ENCODE measurements around the gene COA3. TPM values are rescaled to one million over a fixed set of nuclear protein-coding genes. Genes with fewer than 3 reads are reported as not detected.

COA3 gene, protein sequence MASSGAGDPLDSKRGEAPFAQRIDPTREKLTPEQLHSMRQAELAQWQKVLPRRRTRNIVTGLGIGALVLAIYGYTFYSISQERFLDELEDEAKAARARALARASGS
- 56.6 TPM for total RNA-seq

DNA sequence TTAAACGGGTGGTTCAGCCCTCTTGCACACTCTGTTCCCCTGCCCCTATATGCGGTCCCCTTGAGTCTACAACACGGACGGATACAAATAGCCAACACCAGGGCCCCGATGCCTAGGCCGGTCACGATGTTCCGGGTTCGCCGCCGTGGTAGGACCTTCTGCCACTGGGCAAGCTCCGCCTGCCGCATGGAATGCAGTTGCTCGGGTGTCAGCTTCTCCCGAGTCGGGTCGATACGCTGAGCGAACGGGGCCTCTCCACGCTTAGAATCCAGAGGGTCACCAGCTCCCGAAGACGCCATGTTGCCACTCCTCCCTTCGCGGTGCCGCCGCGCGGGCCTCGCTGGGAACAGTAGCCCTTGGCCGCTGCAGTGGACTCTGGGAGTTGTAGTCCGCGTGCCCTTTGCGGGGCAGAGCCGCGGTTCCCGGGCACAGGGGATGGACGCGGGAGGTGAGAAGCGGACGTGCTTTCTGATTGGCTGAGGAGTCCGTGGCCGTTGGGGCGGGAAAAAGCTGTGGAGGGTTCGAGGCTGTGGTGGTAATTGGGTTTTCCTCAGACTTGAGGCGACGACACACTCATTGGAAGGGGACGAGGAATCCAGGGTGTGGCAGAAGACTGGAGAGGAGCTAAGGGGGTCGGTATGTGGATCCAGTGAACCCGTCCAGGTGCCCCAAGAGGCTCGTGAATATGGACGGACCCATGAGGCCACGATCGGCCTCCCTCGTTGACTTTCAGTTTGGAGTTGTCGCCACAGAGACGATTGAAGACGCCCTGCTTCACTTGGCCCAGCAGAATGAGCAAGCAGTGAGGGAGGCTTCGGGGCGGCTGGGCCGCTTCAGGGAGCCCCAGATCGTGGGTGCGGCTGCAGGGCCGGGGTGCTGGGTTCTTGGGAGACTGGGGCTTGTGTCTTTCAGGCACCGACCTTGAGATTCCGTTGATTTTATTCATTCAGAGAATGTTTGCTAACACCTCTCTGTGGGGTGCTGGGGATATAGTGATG lies at the start of gene COA3, which contains the start of gene CNTD1:
TSS of gene COA3 (minus strand) at position 322 of the 998 bp plus-strand sequence. CDS start at position 299, 23 bp downstream.
TSS of gene CNTD1 (plus strand) at position 479 of the 998 bp plus-strand sequence. CDS start at position 686, 207 bp downstream.
- DNase-seq (ENCODE audit: low read depth in 2 of 3, low spot score in 2 of 3): peak; percentile 41 to 78 (median 76)

DNA sequence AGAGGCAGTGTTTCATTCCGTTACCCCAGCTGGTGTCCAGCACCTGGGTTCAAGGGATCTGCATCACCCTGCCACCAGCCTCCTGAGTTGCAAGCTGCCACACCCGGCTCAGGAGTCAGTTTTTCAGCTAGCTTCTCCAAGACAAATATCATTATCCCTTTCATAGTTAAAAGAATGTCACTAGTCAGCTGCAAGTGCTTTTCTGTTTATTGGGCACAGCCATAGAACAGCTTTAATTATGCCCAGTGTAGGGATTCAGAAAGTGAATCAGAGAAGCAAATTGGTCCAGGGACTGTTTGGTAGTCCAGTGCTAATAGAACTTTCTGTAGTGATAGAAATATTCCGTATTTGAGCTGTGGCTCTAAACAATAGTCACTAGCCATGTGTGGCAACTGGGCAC lies 49.6 kb upstream of the COA3 start:
- DNase-seq (ENCODE audit: low read depth in 2 of 3, low spot score in 2 of 3): no peak

DNA sequence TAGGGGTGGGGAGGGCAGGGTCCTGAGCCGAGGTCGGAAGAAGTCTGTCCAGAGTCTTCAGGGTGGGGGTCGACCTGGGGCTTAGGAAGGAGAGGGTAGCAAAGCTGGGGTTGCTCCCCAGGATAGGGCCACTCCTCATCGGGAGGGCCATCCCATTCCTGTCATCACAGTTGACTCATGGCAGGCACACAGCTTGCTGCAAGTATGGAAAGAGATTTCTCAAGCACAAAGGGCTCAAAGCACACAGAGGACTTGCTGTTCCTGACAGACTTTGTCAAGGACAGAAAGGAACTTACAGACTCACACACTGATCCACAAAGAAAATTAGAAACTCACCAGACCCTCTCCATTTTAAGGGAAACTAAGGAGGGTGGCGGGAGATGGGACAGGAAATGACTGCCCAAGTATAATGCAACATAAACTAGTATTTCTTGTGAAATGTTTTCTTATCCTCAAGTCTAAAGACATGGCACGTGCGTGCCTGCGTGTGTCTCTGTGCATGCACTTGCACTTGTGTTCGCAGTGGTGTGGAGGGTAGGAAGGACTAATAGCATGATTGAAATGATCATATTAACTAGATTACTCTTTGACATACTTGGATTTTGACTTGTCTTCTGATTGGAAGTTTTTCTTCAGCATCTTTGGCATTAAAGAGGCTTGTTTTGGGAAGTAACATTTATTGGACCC lies 48.2 kb upstream of the COA3 start:
- DNase-seq (ENCODE audit: low read depth in 2 of 3, low spot score in 2 of 3): no peak

DNA sequence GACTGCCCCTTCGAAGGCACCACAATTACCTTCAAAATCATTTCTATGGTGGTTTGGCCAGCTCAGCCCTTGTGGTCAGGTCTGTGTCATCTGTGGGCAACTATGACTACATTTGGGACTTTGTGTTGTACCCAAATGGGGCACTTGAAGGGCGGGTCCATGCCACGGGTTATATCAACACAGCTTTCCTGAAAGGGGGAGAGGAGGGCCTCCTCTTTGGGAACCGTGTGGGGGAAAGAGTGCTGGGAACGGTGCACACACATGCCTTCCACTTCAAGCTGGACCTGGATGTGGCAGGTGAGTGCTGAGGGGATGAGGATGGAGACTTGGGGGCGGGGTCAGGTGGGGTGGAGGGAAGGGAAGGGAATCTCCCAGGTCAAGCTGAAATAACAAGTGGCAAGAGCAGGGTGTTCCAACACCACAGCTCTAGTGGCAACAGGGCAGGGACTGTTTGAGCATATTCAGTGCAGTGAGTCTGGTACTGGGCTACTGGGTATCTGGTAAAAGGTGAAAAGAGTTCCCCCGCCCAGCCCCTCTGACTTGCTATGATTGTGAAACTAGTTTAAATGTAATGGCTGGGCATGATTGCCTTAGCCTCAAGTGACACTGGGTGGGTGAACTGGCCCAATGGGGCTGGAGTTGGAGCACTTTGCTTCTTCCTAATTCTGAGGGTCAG lies 47.6 kb upstream of the COA3 start:
- DNase-seq (ENCODE audit: low read depth in 2 of 3, low spot score in 2 of 3): no peak

DNA sequence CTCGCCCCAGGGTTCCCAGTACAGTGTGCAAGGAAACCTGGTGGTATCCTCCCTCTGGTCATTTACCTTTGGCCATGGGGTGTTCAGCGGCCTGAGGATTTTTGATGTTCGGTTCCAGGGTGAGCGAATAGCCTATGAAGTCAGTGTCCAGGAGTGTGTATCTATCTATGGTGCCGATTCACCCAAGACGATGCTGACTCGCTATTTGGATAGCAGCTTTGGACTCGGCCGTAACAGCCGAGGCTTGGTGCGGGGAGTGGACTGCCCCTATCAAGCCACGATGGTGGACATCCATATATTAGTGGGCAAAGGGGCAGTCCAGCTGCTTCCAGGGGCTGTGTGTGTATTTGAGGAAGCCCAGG lies 47.0 kb upstream of the COA3 start:
- no peak for DNase-seq (ENCODE audit: low read depth in 2 of 3, low spot score in 2 of 3)

DNA sequence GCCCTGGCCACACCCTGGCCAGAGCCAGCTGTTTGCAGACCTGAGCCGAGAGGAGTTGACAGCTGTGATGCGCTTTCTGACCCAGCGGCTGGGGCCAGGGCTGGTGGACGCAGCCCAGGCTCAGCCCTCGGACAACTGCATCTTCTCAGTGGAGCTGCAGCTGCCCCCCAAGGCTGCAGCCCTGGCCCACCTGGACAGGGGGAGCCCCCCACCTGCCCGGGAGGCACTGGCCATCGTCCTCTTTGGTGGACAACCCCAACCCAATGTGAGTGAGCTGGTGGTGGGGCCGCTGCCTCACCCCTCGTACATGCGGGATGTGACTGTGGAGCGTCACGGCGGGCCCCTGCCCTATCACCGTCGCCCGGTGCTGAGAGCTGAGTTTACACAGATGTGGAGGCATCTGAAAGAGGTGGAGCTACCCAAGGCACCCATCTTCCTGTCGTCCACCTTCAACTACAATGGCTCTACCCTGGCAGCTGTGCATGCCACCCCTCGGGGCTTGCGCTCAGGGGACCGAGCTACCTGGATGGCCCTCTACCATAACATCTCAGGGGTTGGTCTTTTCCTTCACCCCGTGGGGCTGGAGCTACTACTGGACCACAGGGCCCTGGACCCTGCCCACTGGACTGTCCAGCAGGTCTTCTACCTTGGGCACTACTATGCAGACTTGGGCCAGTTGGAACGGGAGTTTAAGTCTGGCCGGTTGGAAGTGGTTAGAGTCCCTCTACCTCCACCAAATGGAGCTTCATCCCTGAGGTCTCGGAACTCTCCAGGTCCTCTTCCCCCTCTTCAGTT lies 46.5 kb upstream of the COA3 start:
- no peak for DNase-seq (ENCODE audit: low read depth in 2 of 3, low spot score in 2 of 3)

DNA sequence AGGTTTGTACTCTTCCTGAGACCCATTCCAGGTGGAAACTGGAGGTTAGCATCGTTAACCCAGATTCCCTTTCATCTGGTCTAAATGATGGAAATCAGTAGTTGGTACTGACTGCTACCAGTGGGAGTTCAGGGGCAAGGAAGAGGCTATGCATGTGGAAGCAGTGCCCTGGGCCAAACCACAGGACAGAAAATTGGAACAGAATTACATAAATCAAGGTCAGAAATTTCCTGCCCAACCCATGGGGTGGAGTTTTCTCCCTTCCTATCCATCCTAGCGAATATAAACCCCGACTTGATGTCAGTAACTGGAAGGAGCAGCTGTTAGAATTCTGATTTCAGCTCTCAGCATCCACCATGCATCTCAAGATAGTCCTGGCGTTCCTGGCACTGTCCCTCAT lies 45.8 kb upstream of the COA3 start, which contains the start of gene AOC2:
TSS of gene AOC2 (plus strand) at position 310 of the 400 bp plus-strand sequence. CDS start at position 357, 47 bp downstream.
- no peak for DNase-seq (ENCODE audit: low read depth in 2 of 3, low spot score in 2 of 3)

DNA sequence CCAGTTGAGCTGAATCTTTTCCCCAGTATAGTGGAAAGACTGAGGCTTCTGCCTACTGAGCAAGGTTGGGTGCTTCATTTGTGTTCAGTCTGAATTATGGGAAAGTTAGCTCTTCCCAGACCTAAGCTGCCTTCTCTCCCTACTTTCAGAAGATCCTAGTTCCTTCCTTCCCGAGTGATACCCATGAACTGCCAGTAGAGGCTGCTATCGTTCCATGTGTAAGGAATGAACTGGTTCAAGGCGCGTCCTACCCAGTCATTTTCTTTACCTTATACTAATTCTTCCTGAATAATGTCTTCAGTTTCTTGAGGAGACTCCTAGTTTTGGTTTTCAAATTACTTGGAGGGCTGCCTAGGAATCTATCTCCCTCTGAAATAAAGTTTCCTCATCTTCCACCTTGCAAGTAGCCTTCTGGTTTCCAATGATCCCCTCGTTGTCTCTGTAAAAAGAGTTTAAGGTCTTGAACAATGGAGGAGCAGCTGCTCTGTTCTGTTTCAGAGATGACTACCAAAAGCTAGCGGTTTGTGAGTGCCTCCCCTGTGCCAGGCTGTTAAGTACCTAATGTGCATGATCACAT lies 44.9 kb upstream of the COA3 start:
- DNase-seq (ENCODE audit: low read depth in 2 of 3, low spot score in 2 of 3): peak in 2 of 3 donors; percentile 37 to 75

DNA sequence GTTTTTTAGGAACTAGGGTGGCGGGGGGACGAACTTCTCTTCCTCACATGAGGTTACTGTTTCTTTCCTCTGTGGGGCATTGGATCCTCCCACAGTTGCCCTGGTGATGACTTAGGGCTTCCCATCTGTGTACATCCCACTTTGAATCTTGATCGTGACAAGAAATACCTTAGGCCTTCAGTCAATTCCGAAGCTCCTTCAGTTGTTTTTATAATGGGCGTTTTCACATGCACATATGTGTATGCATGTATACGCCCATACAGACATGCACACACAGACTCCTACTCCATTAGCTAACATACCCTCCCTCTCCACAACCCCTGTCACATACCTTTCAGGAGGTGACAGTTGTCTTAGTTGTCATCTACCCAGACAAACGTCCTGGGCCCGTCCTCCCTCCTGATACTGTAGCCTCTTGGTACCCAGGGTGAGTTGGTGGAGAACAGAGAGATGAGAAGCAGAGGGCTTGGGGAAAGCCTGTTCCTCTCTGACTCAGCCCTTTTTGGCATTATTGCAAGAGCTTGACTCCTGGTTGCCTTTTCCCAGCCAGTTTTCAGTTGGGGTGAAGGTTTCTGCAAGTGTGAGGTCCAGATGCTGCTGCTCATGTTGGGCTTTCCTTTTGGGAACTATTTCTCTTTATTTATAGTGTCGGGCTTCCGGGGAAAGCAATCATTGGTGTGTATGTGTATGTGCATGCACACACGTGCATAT lies 43.6 kb upstream of the COA3 start:
- DNase-seq (ENCODE audit: low read depth in 2 of 3, low spot score in 2 of 3): no peak

DNA sequence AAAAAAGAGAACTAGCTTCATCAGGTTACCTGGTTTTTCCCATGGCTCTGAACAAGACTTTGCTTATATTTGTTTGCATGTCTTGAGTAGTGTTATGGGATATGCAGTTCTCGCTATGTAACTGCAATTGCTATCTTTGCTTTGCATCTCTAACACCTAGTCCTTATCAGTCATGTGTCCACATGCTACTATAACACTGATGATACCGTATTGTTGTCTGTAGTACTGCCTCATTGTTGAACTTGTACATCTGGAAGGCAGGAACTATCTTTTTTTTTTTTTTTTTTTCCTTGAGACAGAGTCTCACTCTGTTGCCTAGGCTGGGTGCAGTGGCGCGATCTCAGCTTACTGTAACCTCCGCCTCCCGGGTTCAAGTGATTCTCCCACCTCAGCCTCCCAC lies 37.2 kb upstream of the COA3 start:
- DNase-seq (ENCODE audit: low read depth in 2 of 3, low spot score in 2 of 3): no peak

DNA sequence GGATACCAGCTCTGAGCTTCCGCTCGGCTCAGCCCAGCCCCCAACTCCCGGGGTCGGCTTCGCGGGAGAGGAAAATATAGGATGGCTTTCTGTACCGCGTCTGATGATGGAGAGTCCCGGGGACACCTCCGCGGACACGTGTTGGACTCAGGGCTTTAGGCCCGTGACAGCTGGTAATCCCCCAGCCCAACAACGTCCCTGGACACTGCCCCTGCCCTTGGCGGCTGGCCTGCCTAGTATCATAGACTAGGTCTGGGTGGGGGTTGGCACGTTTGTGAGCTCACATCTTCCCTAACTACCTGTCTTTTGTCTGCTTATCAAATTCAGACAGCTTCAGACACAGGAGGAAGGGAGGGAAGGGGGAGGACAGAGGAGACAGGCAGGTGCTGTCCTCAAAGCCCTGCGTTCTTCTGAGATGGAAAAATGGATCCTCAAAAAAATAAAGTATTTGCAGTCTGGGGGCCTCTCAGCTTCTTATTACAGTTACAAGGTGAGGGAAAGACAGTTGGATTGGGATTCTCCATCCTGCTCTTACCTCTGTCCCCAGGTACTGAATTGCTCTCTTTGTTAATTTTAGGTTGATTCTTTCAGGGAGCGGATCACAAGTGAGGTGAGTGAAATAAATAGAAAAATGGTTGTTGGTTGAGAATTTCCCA lies 35.4 kb upstream of the COA3 start:
- peak in 1 of 3 donors; percentile 6 for DNase-seq (ENCODE audit: low read depth in 2 of 3, low spot score in 2 of 3)

DNA sequence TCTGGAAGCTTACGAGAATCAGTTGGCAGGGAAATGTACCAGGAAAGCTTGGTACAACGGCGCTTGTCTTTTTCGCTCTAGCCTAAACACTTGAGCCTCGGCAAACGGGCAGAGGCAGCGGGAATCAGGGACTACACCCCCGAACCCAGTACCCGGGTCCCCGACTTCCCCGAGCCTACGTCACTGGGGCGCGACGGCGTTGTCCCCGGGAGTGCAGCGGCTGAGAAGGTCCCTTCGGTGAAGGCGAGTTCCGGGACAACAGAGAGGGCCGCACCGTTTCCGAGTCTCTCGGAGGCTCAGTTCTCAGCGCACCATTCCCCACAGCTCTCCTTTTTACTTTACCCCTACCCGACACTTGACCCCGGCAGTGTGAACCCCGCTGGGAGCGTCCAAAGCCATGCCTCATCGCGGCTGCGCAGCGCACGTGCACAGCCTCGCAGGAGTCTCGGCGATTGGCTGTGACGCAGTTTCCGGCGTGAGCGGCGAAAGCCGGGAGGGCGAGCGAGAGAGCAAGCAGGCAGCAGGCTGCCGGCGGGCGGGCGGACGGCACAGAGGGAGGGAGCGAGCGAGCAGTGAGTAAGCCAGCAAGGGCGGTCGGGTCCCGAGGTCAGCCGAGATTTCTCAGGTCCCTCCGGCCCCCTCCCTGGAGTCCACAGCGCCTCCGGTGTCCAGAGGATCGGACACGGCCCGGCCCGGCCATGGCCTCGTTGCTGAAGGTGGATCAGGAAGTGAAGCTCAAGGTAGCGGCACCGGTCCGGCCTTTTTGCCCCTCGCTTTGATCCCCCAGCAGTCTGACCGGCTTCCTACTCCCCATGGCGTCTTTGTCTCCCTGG lies 34.6 kb upstream of the COA3 start, which contains the start of gene PSME3:
TSS of gene PSME3 (plus strand) at position 464 of the 833 bp plus-strand sequence. CDS start at position 699, 235 bp downstream.
- DNase-seq (ENCODE audit: low read depth in 2 of 3, low spot score in 2 of 3): peak; percentile 77 to 92 (median 88)

DNA sequence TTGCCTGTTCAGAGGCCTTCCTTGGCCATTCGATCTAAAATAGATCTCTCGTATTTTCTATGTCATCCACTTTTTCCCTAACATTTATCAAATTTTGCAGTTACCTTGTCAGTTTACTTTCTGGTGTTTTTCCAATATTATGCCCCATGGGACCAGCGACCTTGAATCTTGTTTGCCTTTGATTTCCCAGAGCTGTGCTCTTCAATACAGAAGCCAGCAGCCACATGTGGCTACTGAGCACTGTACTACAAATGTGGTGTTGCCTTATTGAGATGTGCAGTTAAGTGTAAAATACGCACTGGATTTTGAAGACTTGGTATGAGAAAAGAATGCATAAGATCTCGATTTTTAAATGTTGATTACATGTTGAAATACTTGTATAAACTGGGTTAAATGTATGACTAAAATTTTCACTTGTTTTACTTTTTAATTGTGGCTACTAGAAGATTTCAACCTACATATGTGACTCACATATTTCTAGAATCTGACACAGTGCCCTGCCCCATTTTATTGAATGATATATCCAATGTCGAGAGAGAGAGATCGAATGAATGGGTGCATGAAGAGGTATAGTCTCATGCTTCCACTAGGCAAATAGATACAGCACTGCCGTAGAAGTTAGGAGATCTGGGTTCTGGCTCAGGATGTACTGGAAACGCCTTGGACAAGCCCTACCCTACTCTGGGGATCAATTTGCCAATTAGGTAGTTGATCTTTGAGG lies 33.9 kb upstream of the COA3 start:
- DNase-seq (ENCODE audit: low read depth in 2 of 3, low spot score in 2 of 3): no peak

DNA sequence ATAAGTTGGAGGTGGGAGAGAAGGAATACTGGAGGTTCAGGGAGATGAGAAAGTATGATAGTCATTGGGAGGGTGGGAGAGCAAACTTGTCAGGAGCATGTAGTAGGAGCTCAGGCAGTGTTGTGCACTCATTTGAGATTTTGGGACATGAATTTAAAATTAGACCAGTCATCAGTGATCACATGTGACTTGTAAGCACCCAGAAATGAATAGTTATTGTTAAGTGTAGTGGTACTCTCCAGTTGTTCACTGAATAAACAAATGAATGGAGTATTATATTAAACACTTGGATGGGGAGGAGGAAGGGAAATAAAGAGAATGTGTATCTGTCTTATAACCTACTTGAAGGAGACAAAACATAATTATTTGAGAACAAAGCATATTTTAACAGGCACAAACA lies 32.5 kb upstream of the COA3 start:
- no peak for DNase-seq (ENCODE audit: low read depth in 2 of 3, low spot score in 2 of 3)

DNA sequence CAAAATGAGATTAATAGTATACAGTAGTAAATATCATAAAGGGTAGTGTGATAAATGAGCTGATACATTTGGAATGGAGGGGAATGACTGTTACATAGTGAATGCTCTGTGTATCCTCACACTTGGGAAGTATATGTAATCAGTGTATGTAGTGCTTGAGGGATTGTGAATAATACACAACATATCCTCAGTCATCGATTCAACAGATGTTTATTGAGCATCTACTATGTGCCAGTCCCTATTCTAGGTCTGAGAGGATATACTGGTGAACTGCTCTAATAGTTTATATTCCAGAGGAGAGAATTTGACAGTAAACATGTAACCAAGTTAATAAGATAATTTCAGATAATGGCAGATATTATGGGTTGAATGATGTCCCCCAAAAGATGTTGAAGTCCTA lies 29.0 kb upstream of the COA3 start:
- DNase-seq (ENCODE audit: low read depth in 2 of 3, low spot score in 2 of 3): no peak

DNA sequence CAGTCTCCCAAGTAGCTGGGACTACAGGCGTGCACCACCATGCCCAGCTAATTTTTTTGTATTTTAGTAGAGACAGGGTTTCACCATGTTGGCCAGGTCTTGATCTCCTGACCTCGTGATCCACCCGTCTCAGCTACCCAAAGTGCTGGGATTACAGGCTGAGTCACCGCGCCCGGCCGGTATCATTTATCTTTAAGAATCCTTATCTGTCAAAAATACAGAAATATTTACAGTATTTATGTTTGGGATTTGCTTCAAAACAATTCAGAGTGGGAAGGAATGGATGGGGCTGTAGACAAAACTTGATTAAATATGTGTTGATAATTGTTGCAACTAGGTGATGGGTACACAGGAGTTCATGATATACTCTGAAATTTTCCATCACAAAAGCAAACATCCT lies 22.7 kb upstream of the COA3 start:
- DNase-seq (ENCODE audit: low read depth in 2 of 3, low spot score in 2 of 3): no peak

Data from hematopoietic multipotent progenitor cell (in vitro differentiated cells).